ENCODE measurements around the gene CCDC141.
"Not testable (repeated sequence)": the region's sequence is repeated elsewhere in the genome, so short reads cannot be mapped to it uniquely, and the experiment has no call there.

The CCDC141 gene

GRCh38 chr2:179049546-179050311, at the start of gene CCDC141:
CCDC141 (minus strand) TSS chr2:179050137; CDS start chr2:179049941, 196 bp downstream.
- DNase-seq: no peak

GRCh38 chr2:179098080-179098689, 48.2 kb upstream of the CCDC141 start:
- DNase-seq: no peak

- no peak for DNase-seq
Observed at GRCh38 chr2:179097131-179097530, 47.2 kb upstream of the CCDC141 start.

GRCh38 chr2:179096090-179096489, 46.2 kb upstream of the CCDC141 start:
- DNase-seq: no peak

GRCh38 chr2:179092912-179093311, 43.0 kb upstream of the CCDC141 start:
- DNase-seq: not testable (repeated sequence)

- no peak for DNase-seq
Observed at GRCh38 chr2:179082697-179083096, 32.8 kb upstream of the CCDC141 start.

GRCh38 chr2:179081954-179082353, 32.0 kb upstream of the CCDC141 start:
- no peak for DNase-seq

- DNase-seq: no peak
Observed at GRCh38 chr2:179072527-179072926, 22.6 kb upstream of the CCDC141 start.

- no peak for DNase-seq
Observed at GRCh38 chr2:179071810-179072355, 21.9 kb upstream of the CCDC141 start.

GRCh38 chr2:179070895-179071294, 21.0 kb upstream of the CCDC141 start:
- no peak for DNase-seq

- no peak for DNase-seq
Observed at GRCh38 chr2:179069685-179070084, 19.7 kb upstream of the CCDC141 start.

GRCh38 chr2:179068991-179069643, 19.2 kb upstream of the CCDC141 start:
- no peak for DNase-seq

GRCh38 chr2:179059026-179059700, 9.2 kb upstream of the CCDC141 start:
- no peak for DNase-seq

GRCh38 chr2:179057737-179058136, 7.8 kb upstream of the CCDC141 start:
- DNase-seq: no peak

- not testable (repeated sequence) for DNase-seq
Observed at GRCh38 chr2:179053568-179053967, 3.6 kb upstream of the CCDC141 start.

- DNase-seq: no peak
Observed at GRCh38 chr2:179051250-179051649, 1.3 kb upstream of the CCDC141 start.

GRCh38 chr2:179050755-179051154, 818 bp upstream of the CCDC141 start:
- DNase-seq: no peak

GRCh38 chr2:179049203-179049545, 763 bp downstream of the CCDC141 start:
- DNase-seq: no peak

- DNase-seq: no peak
Observed at GRCh38 chr2:179048099-179048498, 1.8 kb downstream of the CCDC141 start.

- not testable (repeated sequence) for DNase-seq
Observed at GRCh38 chr2:179045602-179046001, 4.3 kb downstream of the CCDC141 start.

- DNase-seq: no peak
Observed at GRCh38 chr2:179044500-179044899, 5.4 kb downstream of the CCDC141 start.

GRCh38 chr2:179037807-179038206, 12.1 kb downstream of the CCDC141 start:
- no peak for DNase-seq

GRCh38 chr2:179036353-179036905, 13.5 kb downstream of the CCDC141 start:
- DNase-seq: no peak

All from NCI-H1417 treated with DMSO at 0.1 percent for 48 hours (cell line).